Aorta (tissue), 5 donors: ENCODE measurements around the gene SUPT16H. TPM values are rescaled to one million over a fixed set of nuclear protein-coding genes. Genes with fewer than 3 reads are reported as not detected.
"Not testable (repeated sequence)": the region's sequence is repeated elsewhere in the genome, so short reads cannot be mapped to it uniquely, and the experiment has no call there.

Experiments used
- ATAC-seq: fragments of 200-7000 bp; cut with Tn5 transposase; one replicate; pipeline ENCODE4 v1.9.1; 2022; ENCODE audit warnings: moderate library complexity; ENCODE audit not compliant: low FRiP score
- DNase-seq, 2 donors: peaks; one replicate each; pipeline ENCODE4 v3.0.0-alpha.2; 2020
- H3K27ac ChIP-seq, 2 donors: one replicate each; pipeline ENCODE4 v1.5.1; 2013; ENCODE audit warnings: low read length in 2 of 2, mild to moderate bottlenecking in 2 of 2, moderate library complexity in 2 of 2, control low read depth in 1 of 2, inconsistent platforms in 1 of 2, low read depth in 1 of 2
- H3K27me3 ChIP-seq, 2 donors: one replicate each; pipeline ENCODE4 v1.6.1; 2013; ENCODE audit warnings: control low read depth in 1 of 2, low read length in 1 of 2, mild to moderate bottlenecking in 1 of 2, moderate library complexity in 1 of 2; ENCODE audit not compliant: insufficient read depth in 2 of 2, control insufficient read depth in 1 of 2
- H3K36me3 ChIP-seq, 2 donors: one replicate each; pipeline ENCODE4 v1.6.1; 2013; ENCODE audit warnings: control low read depth in 1 of 2, low read length in 1 of 2, mild to moderate bottlenecking in 1 of 2; ENCODE audit not compliant: insufficient read depth in 2 of 2, control insufficient read depth in 1 of 2
- H3K4me1 ChIP-seq, 2 donors: one replicate each; pipeline ENCODE4 v1.6.1; 2013; ENCODE audit warnings: low read length in 2 of 2, control low read depth in 1 of 2, mild to moderate bottlenecking in 1 of 2, moderate library complexity in 1 of 2; ENCODE audit not compliant: insufficient read depth in 2 of 2, control insufficient read depth in 1 of 2
- H3K4me3 ChIP-seq, 2 donors: one replicate each; pipeline ENCODE4 v1.5.1; 2013; ENCODE audit warnings: low read length in 2 of 2, control low read depth in 1 of 2, mild to moderate bottlenecking in 1 of 2
- H3K9me3 ChIP-seq: one replicate; pipeline ENCODE4 v1.6.1; 2013; ENCODE audit warnings: mild to moderate bottlenecking, low read length; ENCODE audit not compliant: control insufficient read depth
- WGBS, 2 donors: extraction: QIAGEN DNeasy Blood & Tissue Kit; methylation state at CpG; one replicate each; pipeline ENCODE4 v1.1.7; 2013; 5-methylcytosine and 5-hydroxymethylcytosine counted together
- intact Hi-C, 2 donors: fragments of 100-400 bp; cut with DNase I; formaldehyde crosslinking; loops; one replicate each; pipeline versions ENCODE4 v1.14.2 to v1.15.0; 2022
- polyA plus RNA-seq, 2 donors: library from polyadenylated mRNA; stranded (reverse); fragments of 200-250 nt; gene quantifications; one replicate each; pipeline ENCODE4 v1.2.3, GENCODE V29; 2013
- total RNA-seq, 2 donors: library from RNA; stranded (reverse); fragmentation: NEBNext Ultra II Directional; extraction: Animal tissue kit (Norgen Biotek cat#: 25700); gene quantifications; one replicate each; pipeline ENCODE4 v1.2.1, GENCODE V29; 2021
- donor health status: healthy with polysubstance abuse.
- donor health status: Bipolar disorder and iron deficiency.
- donor health status: DM: no; HTN: no; CAD: no.
- donor health status: DM: no; HTN: no; CAD: no.
- donor health status: DM: yes; HTN: yes; CAD: no.

Gene SUPT16H
- total and polyA plus RNA-seq, 4 donors = 36.8 to 50.5 (median 43.9) TPM

DNA sequence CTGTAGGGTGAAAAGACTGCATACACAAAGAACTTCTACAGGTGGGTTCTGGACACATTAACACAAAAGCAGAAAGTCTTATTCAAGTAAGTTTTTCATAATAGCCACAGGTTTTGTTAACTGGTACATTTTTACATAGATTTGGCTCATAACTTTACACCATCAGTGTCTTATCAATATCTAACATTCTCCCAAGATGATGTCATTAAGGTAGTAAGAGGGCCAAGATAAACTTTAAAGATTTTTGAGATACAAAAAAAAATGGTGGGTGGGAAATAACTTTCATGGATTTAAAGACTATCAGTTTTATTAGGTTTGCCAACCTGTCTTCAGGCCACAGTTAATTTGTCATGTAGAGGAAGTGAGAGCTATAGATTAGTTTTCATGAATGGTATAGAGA lies 1.7 kb downstream of the SUPT16H start:
- no peak overlapping the region for H3K4me3 ChIP-seq
- DNase-seq (no peak), ATAC-seq (no peak)
- H3K4me1 ChIP-seq = peaks cover 0 to 2% of the 10 kb centered on the region in 2 donors
- peaks cover 2 to 4% of the 10 kb centered on the region in 2 donors for H3K36me3 ChIP-seq
- no peaks in the 10 kb centered on the region for H3K27me3 ChIP-seq
- intact Hi-C loops = loop anchor here (5.0 to 10.0 kb wide), 3 partner anchors 75 to 307 kb away; partner anchors contain the start of genes ARHGEF40 (in 1 of the 2), CHD8 (in 1 of the 2) and HNRNPC (in 1 of the 2)
- H3K27ac ChIP-seq = no peak overlapping the region
- H3K9me3 ChIP-seq = no peaks in the 10 kb centered on the region

- intact Hi-C loops = no loop called here
- WGBS, 2 donors = 84 to 87% methylated on average over 6 of the region's 6 CpGs
- H3K9me3 ChIP-seq = no peaks in the 10 kb centered on the region
- no peaks in the 10 kb centered on the region for H3K36me3 ChIP-seq
- no peak overlapping the region for H3K4me3 ChIP-seq
- ATAC-seq (no peak), DNase-seq (no peak)
- H3K27ac ChIP-seq = no peak overlapping the region
- H3K4me1 ChIP-seq = peaks cover 0 to 2% of the 10 kb centered on the region in 2 donors
- H3K27me3 ChIP-seq = no peaks in the 10 kb centered on the region
Observed at GRCh38 chr14:21379338-21379737, 4.5 kb downstream of the SUPT16H start.

- 94% methylated on average over 1 of the region's 1 CpG for WGBS, 2 donors
- Histone ChIP-seq H3K27me3 (no peaks in the 10 kb centered on the region), H3K27ac (no peak overlapping the region), H3K4me3 (no peak overlapping the region), H3K9me3 (no peaks in the 10 kb centered on the region), H3K36me3 (peaks cover 0 to 5% of the 10 kb centered on the region in 2 donors), H3K4me1 (no peaks in the 10 kb centered on the region)
- DNase-seq (no peak), ATAC-seq (no peak)
- intact Hi-C loops = no loop called here
Observed at GRCh38 chr14:21373980-21374379, 9.8 kb downstream of the SUPT16H start.

- intact Hi-C loops, H3K4me1 ChIP-seq, H3K27ac ChIP-seq, H3K36me3 ChIP-seq, H3K27me3 ChIP-seq, H3K9me3 ChIP-seq, DNase-seq, ATAC-seq, H3K4me3 ChIP-seq: not testable (repeated sequence)
- WGBS, 2 donors = 99 to 100% methylated on average over 1 of the region's 1 CpG
Observed at GRCh38 chr14:21372814-21373213, 11.0 kb downstream of the SUPT16H start.

DNA sequence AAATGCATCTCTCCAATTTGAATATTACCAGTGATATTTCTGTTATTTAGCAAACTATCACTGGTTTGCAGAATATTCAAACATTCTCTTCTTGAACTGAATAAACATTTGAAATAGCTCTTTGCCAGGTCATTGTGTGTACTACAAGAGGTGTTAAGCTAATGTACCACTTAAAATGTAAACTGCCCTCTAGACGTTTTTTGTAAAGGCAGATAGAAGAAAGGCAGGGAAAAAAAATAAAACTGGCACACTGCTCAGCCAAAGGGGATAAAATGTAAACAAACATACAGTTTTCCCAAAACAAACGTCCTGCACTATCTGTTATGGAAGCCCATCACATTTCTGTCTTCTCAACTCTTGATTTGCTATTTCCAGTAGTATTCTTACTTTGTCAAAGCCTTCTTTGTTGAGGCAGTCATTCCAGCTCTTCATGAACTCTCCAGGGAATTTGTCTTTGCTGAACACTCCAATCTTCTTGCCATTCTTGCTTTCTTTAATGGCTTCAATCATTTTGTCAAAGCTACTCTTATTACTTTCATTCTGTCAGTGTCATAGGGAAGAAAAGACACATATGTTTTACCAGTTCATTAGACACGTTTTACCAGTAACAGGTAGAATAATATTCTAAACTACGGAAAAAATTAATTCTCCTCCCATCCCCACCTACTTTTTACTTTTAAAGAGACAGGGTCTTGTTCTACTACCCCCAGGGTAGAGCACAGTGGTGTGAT lies 13.7 kb downstream of the SUPT16H start:
- no peaks in the 10 kb centered on the region for H3K4me1 ChIP-seq
- 56 to 57% methylated on average over 4 of the region's 4 CpGs for WGBS, 2 donors
- no peak overlapping the region for H3K27ac ChIP-seq
- no peak for DNase-seq
- intact Hi-C loops = no loop called here
- H3K27me3 ChIP-seq = no peaks in the 10 kb centered on the region
- peaks cover 7 to 8% of the 10 kb centered on the region in 2 donors for H3K36me3 ChIP-seq
- no peaks in the 10 kb centered on the region for H3K9me3 ChIP-seq
- no peak for ATAC-seq
- no peak overlapping the region for H3K4me3 ChIP-seq

- no peak overlapping the region for H3K4me3 ChIP-seq
- ATAC-seq = no peak
- H3K9me3 ChIP-seq = no peaks in the 10 kb centered on the region
- no peaks in the 10 kb centered on the region for H3K27me3 ChIP-seq
- DNase-seq = no peak
- peaks cover 15 to 18% of the 10 kb centered on the region in 2 donors for H3K36me3 ChIP-seq
- no peak overlapping the region for H3K27ac ChIP-seq
- no peaks in the 10 kb centered on the region for H3K4me1 ChIP-seq
- intact Hi-C loops = no loop called here
- WGBS, 2 donors = 95 to 96% methylated on average over 6 of the region's 6 CpGs
Observed at GRCh38 chr14:21367582-21368144, 16.2 kb downstream of the SUPT16H start.

DNA sequence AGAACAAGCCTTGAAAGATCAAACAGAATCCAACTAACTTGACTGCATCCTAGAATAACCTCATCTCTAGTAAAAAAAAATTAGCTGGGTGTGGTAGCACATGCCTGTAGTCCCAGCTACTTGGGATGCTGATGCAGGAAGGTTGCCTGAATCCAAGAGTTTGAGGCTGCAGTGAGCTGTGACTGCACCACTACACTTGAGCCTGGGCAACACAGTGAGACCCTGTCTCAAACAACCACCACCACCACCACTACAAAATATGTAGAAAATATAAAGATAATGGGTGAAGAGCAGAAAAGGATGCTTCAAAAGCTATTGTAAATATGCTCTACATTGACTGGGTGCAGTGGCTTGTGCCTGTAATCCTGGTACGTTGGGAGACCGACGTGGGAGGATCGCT lies 27.3 kb downstream of the SUPT16H start:
- H3K4me1 ChIP-seq = no peaks in the 10 kb centered on the region
- no peak overlapping the region for H3K4me3 ChIP-seq
- no peaks in the 10 kb centered on the region for H3K9me3 ChIP-seq
- DNase-seq (no peak), ATAC-seq (no peak)
- 95 to 96% methylated on average over 4 of the region's 4 CpGs for WGBS, 2 donors
- H3K36me3 ChIP-seq = peaks cover 18 to 20% of the 10 kb centered on the region in 2 donors
- no peak overlapping the region for H3K27ac ChIP-seq
- intact Hi-C loops = no loop called here
- H3K27me3 ChIP-seq = no peaks in the 10 kb centered on the region

GRCh38 chr14:21352587-21352986 lies 31.2 kb downstream of the SUPT16H start:
- 92 to 94% methylated on average over 9 of the region's 9 CpGs for WGBS, 2 donors
- intact Hi-C loops = no loop called here
- no peak for ATAC-seq
- H3K27ac ChIP-seq = no peak overlapping the region
- H3K9me3 ChIP-seq = no peaks in the 10 kb centered on the region
- no peak overlapping the region for H3K4me3 ChIP-seq
- no peaks in the 10 kb centered on the region for H3K4me1 ChIP-seq
- H3K27me3 ChIP-seq = no peaks in the 10 kb centered on the region
- H3K36me3 ChIP-seq = peaks cover 12% of the 10 kb centered on the region in 2 donors
- DNase-seq = no peak

- intact Hi-C loops = no loop called here
- Histone ChIP-seq H3K36me3 (peaks cover 2 to 4% of the 10 kb centered on the region in 2 donors), H3K4me3 (no peak overlapping the region), H3K27me3 (no peaks in the 10 kb centered on the region), H3K9me3 (no peaks in the 10 kb centered on the region), H3K4me1 (no peaks in the 10 kb centered on the region), H3K27ac (no peak overlapping the region)
- ATAC-seq = no peak
- 44 to 55% methylated on average over 3 of the region's 3 CpGs for WGBS, 2 donors
- DNase-seq = no peak
Observed at GRCh38 chr14:21350539-21350938, 33.3 kb downstream of the SUPT16H start.
